Endothelial cell of umbilical vein (primary cell): ENCODE results near the gene CHRND.

Experiments
- CTCF ChIP-seq, 2 donors: IDR thresholded peaks; 1 replicate in 1 of 2; 2 replicates in 1 of 2; pipeline ENCODE4 v1.5.1; 2011; ENCODE audit warnings: low read length in 2 of 2, mild to moderate bottlenecking in 2 of 2, moderate library complexity in 2 of 2, control low read depth in 1 of 2, inconsistent platforms in 1 of 2, low read depth in 1 of 2; ENCODE audit not compliant: insufficient read depth in 1 of 2; ENCODE audit errors: extremely low read depth in 1 of 2
- EZH2 ChIP-seq: IDR thresholded peaks from 2 replicates; pipeline ENCODE4 v1.6.1; 2012; ENCODE audit warnings: borderline replicate concordance, low read depth, mild to moderate bottlenecking, moderate library complexity, low read length, inconsistent platforms; ENCODE audit not compliant: severe bottlenecking
- GATA2 ChIP-seq: IDR thresholded peaks from 2 replicates; pipeline ENCODE4 v1.7.0; 2011; ENCODE audit warnings: low read depth, mild to moderate bottlenecking, moderate library complexity, mixed read lengths, low read length; ENCODE audit not compliant: insufficient read length, insufficient read depth
- JUN ChIP-seq: IDR thresholded peaks from 2 replicates; pipeline ENCODE4 v1.6.1; 2011; ENCODE audit warnings: borderline replicate concordance, low read depth; ENCODE audit not compliant: insufficient read length, insufficient read depth
- MAX ChIP-seq: IDR thresholded peaks from 2 replicates; pipeline ENCODE4 v1.6.1; 2011; ENCODE audit not compliant: insufficient read depth, insufficient read length
- MYC ChIP-seq: IDR thresholded peaks from one replicate; pipeline ENCODE4 v1.6.1; 2011; ENCODE audit warnings: mild to moderate bottlenecking, low read depth, low read length
- POLR2A ChIP-seq: IDR thresholded peaks from 2 replicates; pipeline ENCODE4 v1.6.1; 2012; ENCODE audit warnings: low read depth, mild to moderate bottlenecking, control low read depth, low read length
- POLR2AphosphoS5 ChIP-seq: IDR thresholded peaks from 2 replicates; pipeline ENCODE4 v1.6.1; 2012; ENCODE audit warnings: low read depth, mild to moderate bottlenecking, control low read depth, low read length, moderate library complexity; ENCODE audit not compliant: insufficient read depth

- TF ChIP-seq POLR2A: no peak
- no peak for TF ChIP-seq CTCF (IDR thresholded peaks at IDR 0.05; ENCODE audit: extremely low read depth in 1 of 2, insufficient read depth in 1 of 2, low read depth in 1 of 2, low read length in 2 of 2)
- no peak for TF ChIP-seq GATA2
- TF ChIP-seq EZH2: no peak
- no peak for TF ChIP-seq MAX
- no peak for TF ChIP-seq POLR2AphosphoS5
- no peak for TF ChIP-seq MYC
- TF ChIP-seq JUN: no peak
Observed at GRCh38 chr2:232581725-232582124, 55.8 kb downstream of the CHRND start.
